ENCODE measurements around the gene GJD2. TPM values are rescaled to one million over a fixed set of nuclear protein-coding genes. Genes with fewer than 3 reads are reported as not detected.
A peak's percentile ranks its signal among the peaks of the same experiment; 100 is the strongest.

Gene GJD2
- total and polyA plus RNA-seq, 9 donors, result 0.64 to 9.6 (median 3.8) TPM

DNA sequence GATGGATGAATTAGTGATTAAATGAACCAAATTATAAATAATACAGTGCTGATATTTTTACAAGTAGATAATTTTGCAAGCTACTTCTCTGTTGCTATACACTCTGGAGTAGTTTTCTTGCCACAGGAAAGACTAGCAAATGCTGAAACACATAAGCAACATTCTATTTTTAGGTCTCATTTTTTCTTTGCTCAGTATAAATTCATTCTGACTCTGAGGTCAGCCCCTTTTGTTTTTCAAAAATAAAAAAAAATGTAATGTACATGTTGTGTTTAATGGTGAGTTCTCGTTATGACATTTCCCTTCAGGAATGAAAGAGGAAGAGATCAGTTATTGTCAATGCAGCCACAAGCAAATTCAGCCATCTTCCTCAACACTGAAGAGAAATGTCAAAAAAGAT lies 24.9 kb downstream of the GJD2 start:
- DNase-seq, result no peak
- Histone ChIP-seq H3K4me1 (ENCODE audit: control insufficient read depth, insufficient read depth, low read length) (peaks cover 13% of the 10 kb centered on the region), H3K4me3 (ENCODE audit: low read length) (no peak overlapping the region), H3K9me3 (replicated peaks; ENCODE audit: control insufficient read depth, low read depth, low read length) (no peaks in the 10 kb centered on the region), H3K27me3 (ENCODE audit: control insufficient read depth, insufficient read depth, low read length) (no peaks in the 10 kb centered on the region), H3K36me3 (ENCODE audit: control insufficient read depth, insufficient read depth, low read length) (no peaks in the 10 kb centered on the region), H3K27ac (ENCODE audit: low read length) (no peak overlapping the region)
- no CpG with 5 or more reads among the region's 1 CpG for WGBS (ENCODE audit: insufficient coverage)

DNA sequence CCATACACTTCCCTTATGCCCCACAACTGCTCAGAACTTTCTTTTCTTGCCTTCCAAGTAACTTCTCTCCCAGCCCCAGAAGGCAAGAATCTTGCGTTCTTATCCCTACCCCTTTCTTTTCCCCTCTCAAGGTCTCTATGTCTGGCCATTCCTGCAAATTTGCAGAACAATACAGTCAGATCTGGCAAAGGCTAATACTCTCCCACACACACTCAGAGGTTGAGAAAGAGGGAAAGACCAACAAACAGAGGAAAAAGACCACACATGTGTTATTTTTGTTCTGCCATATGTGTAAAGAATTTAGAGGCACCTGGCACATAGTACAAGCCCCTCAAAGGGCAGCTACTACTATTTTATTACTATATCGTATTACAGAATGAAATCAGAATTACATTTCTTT lies 25.7 kb downstream of the GJD2 start:
- WGBS (ENCODE audit: insufficient coverage), result 22% methylated on average over 1 of the region's 2 CpGs
- Histone ChIP-seq H3K36me3 (ENCODE audit: control insufficient read depth, insufficient read depth, low read length) (no peaks in the 10 kb centered on the region), H3K4me1 (ENCODE audit: control insufficient read depth, insufficient read depth, low read length) (peaks cover 17% of the 10 kb centered on the region), H3K27me3 (ENCODE audit: control insufficient read depth, insufficient read depth, low read length) (no peaks in the 10 kb centered on the region), H3K4me3 (ENCODE audit: low read length) (no peak overlapping the region), H3K27ac (ENCODE audit: low read length) (no peak overlapping the region), H3K9me3 (replicated peaks; ENCODE audit: control insufficient read depth, low read depth, low read length) (no peaks in the 10 kb centered on the region)
- no peak for DNase-seq

DNA sequence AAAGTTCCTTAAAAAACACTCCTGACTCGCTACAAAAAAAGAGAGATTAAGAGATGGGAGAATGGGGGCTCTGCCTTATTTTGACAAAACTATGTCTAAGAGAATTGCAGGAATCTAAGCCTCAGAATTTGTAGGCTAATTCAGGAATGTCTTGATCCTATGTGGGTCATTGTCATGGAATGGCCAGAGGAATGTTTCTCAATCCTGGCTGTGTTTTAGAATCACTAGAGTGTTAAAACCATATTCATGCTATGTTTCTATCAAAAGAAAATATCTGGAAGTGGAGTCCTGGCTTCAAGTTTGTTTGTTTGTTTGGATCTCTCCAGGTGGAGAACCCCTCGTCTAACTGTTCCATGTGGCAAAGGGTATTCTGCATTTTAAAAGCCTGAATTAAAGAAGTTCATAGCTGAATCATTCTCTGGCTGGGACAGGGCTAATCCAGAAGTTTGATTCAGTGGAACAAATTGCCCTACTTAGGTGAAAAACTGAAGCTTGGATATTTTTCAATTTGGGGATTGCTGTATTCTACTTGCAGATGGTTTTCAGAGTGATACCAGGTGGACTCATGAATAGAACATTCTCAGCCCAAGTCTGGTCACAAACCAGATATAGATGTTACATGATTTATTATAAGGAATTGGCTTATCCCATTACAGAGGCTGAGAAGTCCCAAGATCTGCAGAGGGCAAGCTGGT lies 28.2 kb downstream of the GJD2 start:
- DNase-seq, result no peak
- H3K27ac ChIP-seq (ENCODE audit: low read length), result peak overlapping the region; percentile 48
- 57% methylated on average over 1 of the region's 2 CpGs for WGBS (ENCODE audit: insufficient coverage)
- H3K27me3 ChIP-seq (ENCODE audit: control insufficient read depth, insufficient read depth, low read length), result peaks cover 4% of the 10 kb centered on the region
- peaks cover 36% of the 10 kb centered on the region for H3K4me1 ChIP-seq (ENCODE audit: control insufficient read depth, insufficient read depth, low read length)
- H3K9me3 ChIP-seq (replicated peaks; ENCODE audit: control insufficient read depth, low read depth, low read length), result no peaks in the 10 kb centered on the region
- H3K36me3 ChIP-seq (ENCODE audit: control insufficient read depth, insufficient read depth, low read length), result no peaks in the 10 kb centered on the region
- no peak overlapping the region for H3K4me3 ChIP-seq (ENCODE audit: low read length)

DNA sequence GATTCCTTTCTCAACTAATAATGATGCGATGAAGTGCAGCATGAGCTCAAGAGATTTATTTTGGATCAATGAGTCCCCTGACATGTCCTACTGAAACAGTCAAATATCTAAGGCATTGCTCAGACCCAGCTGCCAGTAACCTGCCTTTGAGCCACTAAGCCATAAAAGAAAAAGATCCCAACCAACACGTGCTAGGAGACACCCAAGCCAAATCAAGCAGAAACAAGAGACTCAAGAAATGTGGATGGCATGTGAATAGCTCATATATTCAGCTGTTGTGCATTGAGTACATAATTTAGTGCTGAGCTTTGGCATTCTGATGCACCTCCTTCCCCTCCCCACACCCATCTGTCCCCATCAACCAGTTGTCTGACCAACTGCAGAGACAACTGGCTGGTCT lies 29.2 kb downstream of the GJD2 start:
- Histone ChIP-seq H3K9me3 (replicated peaks; ENCODE audit: control insufficient read depth, low read depth, low read length) (no peaks in the 10 kb centered on the region), H3K4me1 (ENCODE audit: control insufficient read depth, insufficient read depth, low read length) (peaks cover 39% of the 10 kb centered on the region), H3K27me3 (ENCODE audit: control insufficient read depth, insufficient read depth, low read length) (peaks cover 4% of the 10 kb centered on the region), H3K4me3 (ENCODE audit: low read length) (no peak overlapping the region), H3K36me3 (ENCODE audit: control insufficient read depth, insufficient read depth, low read length) (no peaks in the 10 kb centered on the region), H3K27ac (ENCODE audit: low read length) (no peak overlapping the region)
- peak; percentile 90 for DNase-seq
- 100% methylated on average over 1 of the region's 2 CpGs for WGBS (ENCODE audit: insufficient coverage)

DNA sequence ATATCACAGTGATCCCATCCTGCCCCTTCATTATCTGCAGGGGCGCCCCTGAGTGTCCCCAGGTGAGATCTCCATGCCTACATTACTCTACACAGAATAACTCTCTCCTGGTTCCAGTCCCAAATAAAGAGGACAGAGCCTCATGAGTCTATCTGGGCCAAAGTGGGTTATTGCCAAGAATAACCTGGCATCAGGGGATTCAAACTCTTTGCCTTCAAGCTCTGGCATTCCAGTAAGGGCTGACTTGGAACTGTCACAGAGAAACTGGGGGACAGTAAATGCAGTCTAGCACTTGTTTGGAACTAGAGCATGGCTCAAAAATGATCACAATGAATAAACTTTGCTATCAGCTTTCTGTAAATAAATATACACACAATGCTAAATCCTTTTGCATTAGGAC lies 30.3 kb downstream of the GJD2 start:
- peaks cover 4% of the 10 kb centered on the region for H3K27me3 ChIP-seq (ENCODE audit: control insufficient read depth, insufficient read depth, low read length)
- no peaks in the 10 kb centered on the region for H3K9me3 ChIP-seq (replicated peaks; ENCODE audit: control insufficient read depth, low read depth, low read length)
- no peak overlapping the region for H3K27ac ChIP-seq (ENCODE audit: low read length)
- no peaks in the 10 kb centered on the region for H3K36me3 ChIP-seq (ENCODE audit: control insufficient read depth, insufficient read depth, low read length)
- DNase-seq, result peak; percentile 33
- no peak overlapping the region for H3K4me3 ChIP-seq (ENCODE audit: low read length)
- no CpG with 5 or more reads among the region's 1 CpG for WGBS (ENCODE audit: insufficient coverage)
- H3K4me1 ChIP-seq (ENCODE audit: control insufficient read depth, insufficient read depth, low read length), result peaks cover 49% of the 10 kb centered on the region

DNA sequence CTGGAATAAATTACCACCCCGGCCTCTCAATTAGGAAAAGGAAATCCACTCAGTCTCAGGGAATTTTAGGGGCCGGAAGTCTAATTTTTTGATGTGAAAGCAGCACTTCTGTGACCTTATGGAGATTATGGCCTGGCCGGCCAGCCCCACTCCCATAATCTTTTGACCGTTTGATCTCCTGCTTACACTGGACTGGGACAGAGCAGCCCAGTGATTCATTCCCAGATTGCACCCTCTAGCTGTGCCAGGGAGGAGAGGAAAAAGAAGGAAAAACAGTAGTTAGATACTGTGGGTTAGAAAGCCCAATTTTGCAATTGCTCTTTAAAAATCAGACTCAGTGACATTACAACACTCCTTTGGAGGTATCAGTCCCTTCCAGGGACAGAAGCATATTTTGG lies 32.4 kb downstream of the GJD2 start:
- no peak for DNase-seq
- whole genome bisulfite sequencing (ENCODE audit: insufficient coverage), result no CpG with 5 or more reads among the region's 4 CpGs
- Histone ChIP-seq H3K27ac (ENCODE audit: low read length) (peak overlapping the region; percentile 83), H3K36me3 (ENCODE audit: control insufficient read depth, insufficient read depth, low read length) (no peaks in the 10 kb centered on the region), H3K9me3 (replicated peaks; ENCODE audit: control insufficient read depth, low read depth, low read length) (no peaks in the 10 kb centered on the region), H3K4me3 (ENCODE audit: low read length) (peak overlapping the region; percentile 12), H3K4me1 (ENCODE audit: control insufficient read depth, insufficient read depth, low read length) (peaks cover 52% of the 10 kb centered on the region), H3K27me3 (ENCODE audit: control insufficient read depth, insufficient read depth, low read length) (peaks cover 4% of the 10 kb centered on the region)

GRCh38 chr15:34721802-34722438 lies 32.9 kb downstream of the GJD2 start:
- 0% methylated on average over 12 of the region's 30 CpGs for WGBS (ENCODE audit: insufficient coverage)
- peak; percentile 85 for DNase-seq
- Histone ChIP-seq H3K9me3 (replicated peaks; ENCODE audit: control insufficient read depth, low read depth, low read length) (no peaks in the 10 kb centered on the region), H3K4me1 (ENCODE audit: control insufficient read depth, insufficient read depth, low read length) (peaks cover 53% of the 10 kb centered on the region), H3K36me3 (ENCODE audit: control insufficient read depth, insufficient read depth, low read length) (no peaks in the 10 kb centered on the region), H3K4me3 (ENCODE audit: low read length) (peak overlapping the region; percentile 12), H3K27me3 (ENCODE audit: control insufficient read depth, insufficient read depth, low read length) (peaks cover 7% of the 10 kb centered on the region), H3K27ac (ENCODE audit: low read length) (peak overlapping the region; percentile 83)

DNA sequence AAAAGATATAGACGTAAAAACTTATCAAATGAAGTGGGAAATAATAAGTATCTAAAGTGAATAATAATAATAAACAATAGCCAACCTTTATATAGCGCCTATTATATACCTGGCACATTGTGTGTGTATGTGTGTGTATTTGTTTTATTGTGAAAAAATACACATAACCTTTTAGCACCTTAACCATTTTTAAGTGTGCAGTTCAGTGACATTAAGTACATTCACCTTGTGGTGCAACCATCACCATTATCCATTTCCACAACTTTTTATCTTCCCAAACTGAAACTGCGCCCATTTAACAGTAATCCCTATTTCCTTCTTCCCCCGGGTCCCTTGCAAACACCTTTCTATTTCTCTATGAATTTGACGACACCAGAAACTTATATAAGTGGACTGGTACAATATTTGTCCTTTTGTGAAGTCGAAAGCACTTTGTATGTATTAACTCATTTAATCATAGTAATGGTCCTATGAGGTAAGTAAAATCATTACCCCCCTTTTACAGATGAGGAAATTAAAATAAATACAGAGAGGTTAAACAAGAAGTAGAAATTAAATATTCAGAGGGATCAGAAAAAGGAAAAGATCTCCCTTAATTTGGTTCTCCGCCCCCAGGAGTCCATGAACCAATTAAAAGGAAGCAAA lies 33.5 kb downstream of the GJD2 start:
- H3K27ac ChIP-seq (ENCODE audit: low read length), result no peak overlapping the region
- no peaks in the 10 kb centered on the region for H3K9me3 ChIP-seq (replicated peaks; ENCODE audit: control insufficient read depth, low read depth, low read length)
- no peak overlapping the region for H3K4me3 ChIP-seq (ENCODE audit: low read length)
- peaks cover 47% of the 10 kb centered on the region for H3K4me1 ChIP-seq (ENCODE audit: control insufficient read depth, insufficient read depth, low read length)
- peaks cover 7% of the 10 kb centered on the region for H3K27me3 ChIP-seq (ENCODE audit: control insufficient read depth, insufficient read depth, low read length)
- no peaks in the 10 kb centered on the region for H3K36me3 ChIP-seq (ENCODE audit: control insufficient read depth, insufficient read depth, low read length)
- 0% methylated on average over 1 of the region's 7 CpGs for WGBS (ENCODE audit: insufficient coverage)
- DNase-seq, result no peak

DNA sequence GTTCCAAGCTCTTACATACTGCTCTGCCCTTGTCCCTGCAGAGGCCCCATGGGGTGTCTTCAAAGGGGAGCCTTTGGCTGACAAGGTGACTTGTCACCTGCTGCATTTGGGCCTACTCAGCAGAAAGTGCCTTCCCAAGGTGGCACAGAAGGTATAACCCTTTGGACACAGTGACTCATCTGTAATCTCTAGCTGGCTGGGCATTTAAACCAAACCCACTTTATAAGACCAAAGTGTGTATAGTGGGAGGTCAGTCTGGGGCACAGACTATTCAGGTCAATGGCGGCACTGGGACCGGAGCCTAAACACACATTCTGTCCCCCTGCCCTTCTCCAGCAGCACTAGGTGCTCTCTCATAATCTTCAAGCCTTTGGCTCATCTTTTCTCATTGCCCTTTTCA lies 35.1 kb downstream of the GJD2 start:
- Histone ChIP-seq H3K9me3 (replicated peaks; ENCODE audit: control insufficient read depth, low read depth, low read length) (no peaks in the 10 kb centered on the region), H3K4me3 (ENCODE audit: low read length) (no peak overlapping the region), H3K27ac (ENCODE audit: low read length) (no peak overlapping the region), H3K36me3 (ENCODE audit: control insufficient read depth, insufficient read depth, low read length) (no peaks in the 10 kb centered on the region), H3K4me1 (ENCODE audit: control insufficient read depth, insufficient read depth, low read length) (peaks cover 44% of the 10 kb centered on the region), H3K27me3 (ENCODE audit: control insufficient read depth, insufficient read depth, low read length) (peaks cover 7% of the 10 kb centered on the region)
- DNase-seq, result no peak
- WGBS (ENCODE audit: insufficient coverage), result 40% methylated on average over 2 of the region's 2 CpGs
